Neutrophil (primary cell): ENCODE data around the gene IFNGR1.

ENCODE experiments used
- H3K27ac ChIP-seq: fragments of 200-600 bp; sonication (generic); 2 replicates; pipeline ENCODE4 v1.5.1; 2016; ENCODE audit warnings: mild to moderate bottlenecking, moderate library complexity
- H3K27me3 ChIP-seq: fragments of 200-600 bp; sonication (generic); 2 replicates; pipeline ENCODE4 v1.6.0; 2016; ENCODE audit warnings: mild to moderate bottlenecking
- H3K36me3 ChIP-seq: fragments of 200-600 bp; sonication (generic); 2 replicates; pipeline ENCODE4 v1.5.1; 2017
- H3K4me1 ChIP-seq, 2 experiments: fragments of 200-600 bp in 1 of 2; sonication (generic) in 1 of 2; 1 replicate in 1 of 2; 2 replicates in 1 of 2; pipeline versions ENCODE4 v1.5.1 to v1.6.1; 2013 to 2016; ENCODE audit warnings: low read depth in 1 of 2, low read length in 1 of 2, mild to moderate bottlenecking in 1 of 2, moderate library complexity in 1 of 2; ENCODE audit not compliant: control insufficient read depth in 1 of 2, insufficient read depth in 1 of 2
- H3K4me3 ChIP-seq, 2 experiments: fragments of 200-600 bp in 1 of 2; sonication (generic) in 1 of 2; 1 replicate in 1 of 2; 2 replicates in 1 of 2; pipeline ENCODE4 v1.5.1; 2013 to 2016; ENCODE audit warnings: low read depth in 1 of 2, low read length in 1 of 2, mild to moderate bottlenecking in 1 of 2, moderate library complexity in 1 of 2
- H3K9me3 ChIP-seq: fragments of 200-600 bp; sonication (generic); 2 replicates; pipeline ENCODE4 v1.5.1; 2016
- TF ChIP-seq, protein P1 (sequence below): fragments of 200-600 bp; sonication (generic); IDR thresholded peaks from 2 replicates; pipeline ENCODE4 v1.5.1; 2016; ENCODE audit warnings: antibody characterized with exemption

Gene IFNGR1

DNA sequence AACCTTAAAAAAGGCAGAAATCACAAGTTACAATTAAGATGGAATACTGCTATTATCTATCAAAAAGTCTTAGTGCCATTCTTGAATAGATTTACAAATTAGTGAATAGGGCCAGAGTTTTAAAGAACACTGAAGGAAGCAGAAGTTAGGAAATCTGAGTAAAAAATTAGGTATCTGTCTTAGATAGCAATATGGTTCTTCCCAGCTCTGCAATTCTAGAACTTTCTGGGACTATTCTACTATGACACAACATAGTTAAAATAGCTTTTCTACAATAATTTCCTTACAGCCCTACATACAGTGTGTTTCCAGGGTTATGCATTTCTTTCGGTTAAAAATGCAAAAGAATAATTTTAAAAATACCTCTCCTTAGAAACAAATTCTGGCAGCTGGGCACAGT, 18.2 kb downstream of the IFNGR1 start:
- Histone ChIP-seq H3K4me3 (no peak overlapping the region), H3K27me3 (no peaks in the 10 kb centered on the region), H3K9me3 (peaks cover 5% of the 10 kb centered on the region), H3K36me3 (peaks cover 91% of the 10 kb centered on the region), H3K4me1 (no peaks in the 10 kb centered on the region), H3K27ac (peak overlapping the region; percentile 2)
- TF ChIP-seq, protein P1, sequence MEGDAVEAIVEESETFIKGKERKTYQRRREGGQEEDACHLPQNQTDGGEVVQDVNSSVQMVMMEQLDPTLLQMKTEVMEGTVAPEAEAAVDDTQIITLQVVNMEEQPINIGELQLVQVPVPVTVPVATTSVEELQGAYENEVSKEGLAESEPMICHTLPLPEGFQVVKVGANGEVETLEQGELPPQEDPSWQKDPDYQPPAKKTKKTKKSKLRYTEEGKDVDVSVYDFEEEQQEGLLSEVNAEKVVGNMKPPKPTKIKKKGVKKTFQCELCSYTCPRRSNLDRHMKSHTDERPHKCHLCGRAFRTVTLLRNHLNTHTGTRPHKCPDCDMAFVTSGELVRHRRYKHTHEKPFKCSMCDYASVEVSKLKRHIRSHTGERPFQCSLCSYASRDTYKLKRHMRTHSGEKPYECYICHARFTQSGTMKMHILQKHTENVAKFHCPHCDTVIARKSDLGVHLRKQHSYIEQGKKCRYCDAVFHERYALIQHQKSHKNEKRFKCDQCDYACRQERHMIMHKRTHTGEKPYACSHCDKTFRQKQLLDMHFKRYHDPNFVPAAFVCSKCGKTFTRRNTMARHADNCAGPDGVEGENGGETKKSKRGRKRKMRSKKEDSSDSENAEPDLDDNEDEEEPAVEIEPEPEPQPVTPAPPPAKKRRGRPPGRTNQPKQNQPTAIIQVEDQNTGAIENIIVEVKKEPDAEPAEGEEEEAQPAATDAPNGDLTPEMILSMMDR, result no peak

DNA sequence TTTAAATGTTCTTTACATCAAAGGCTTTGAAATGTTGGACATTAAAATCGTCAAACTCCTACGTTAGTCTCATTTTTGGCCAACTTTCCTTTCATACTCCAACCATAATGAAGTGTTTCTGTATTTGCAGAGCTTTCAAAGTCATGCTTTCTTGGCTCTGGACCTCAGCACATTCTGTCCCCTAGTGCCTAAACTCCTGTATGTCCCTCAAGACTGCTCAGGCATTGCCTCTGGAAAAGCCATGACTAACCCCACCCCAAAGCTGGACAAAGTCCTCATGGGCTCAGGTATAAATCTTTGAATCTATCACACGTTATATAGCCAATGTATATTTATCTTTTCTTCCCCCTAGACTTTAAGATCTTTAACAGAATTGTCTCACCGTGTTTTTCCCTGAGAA, 18.9 kb downstream of the IFNGR1 start:
- Histone ChIP-seq H3K4me3 (no peak overlapping the region), H3K36me3 (peaks cover 84% of the 10 kb centered on the region), H3K27ac (peak overlapping the region; percentile 24), H3K27me3 (no peaks in the 10 kb centered on the region), H3K9me3 (peaks cover 5% of the 10 kb centered on the region), H3K4me1 (no peaks in the 10 kb centered on the region)
- TF ChIP-seq, protein P1, result no peak

DNA sequence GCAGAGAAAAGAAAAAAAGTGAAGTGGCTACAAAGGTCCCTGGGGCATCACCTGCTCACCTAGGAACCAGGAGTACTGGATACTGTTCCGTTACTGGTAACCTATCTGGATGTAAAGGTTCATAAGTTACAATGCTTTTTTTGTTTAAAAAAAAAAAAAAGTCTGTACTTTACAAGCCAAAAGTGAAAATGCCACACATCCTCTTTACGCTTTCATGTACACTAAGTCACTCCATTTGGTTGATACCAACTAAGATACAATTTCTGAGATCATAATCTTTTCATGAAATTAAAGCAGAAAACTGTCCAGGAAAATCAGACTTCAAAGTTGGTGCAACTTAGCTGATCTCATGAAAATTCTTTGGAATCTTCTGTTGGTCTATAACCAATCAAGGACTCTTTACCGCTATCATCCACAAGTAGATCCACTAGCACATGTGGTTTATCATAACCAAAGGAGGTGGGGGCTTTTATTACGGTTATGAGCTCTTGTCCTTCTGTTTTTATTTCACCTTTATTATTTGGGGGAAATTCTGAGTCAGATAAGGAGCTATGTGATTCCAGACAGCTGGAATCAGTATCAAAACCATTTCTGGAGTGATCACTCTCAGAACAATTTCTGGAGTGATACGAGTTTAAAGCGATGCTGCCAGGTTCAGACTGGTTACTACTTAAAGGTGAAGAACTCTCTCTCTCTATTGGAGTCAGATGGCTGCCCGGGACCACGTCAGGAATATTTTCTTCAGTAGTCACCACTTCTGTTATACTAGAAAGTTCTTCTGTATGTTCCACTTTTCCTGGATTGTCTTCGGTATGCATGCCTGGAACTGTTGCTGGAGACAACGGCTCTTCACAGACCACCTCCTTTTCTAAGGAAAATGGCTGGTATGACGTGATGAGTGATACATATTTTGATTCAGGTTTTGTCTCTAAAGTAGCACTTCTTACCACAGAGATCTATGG, 21.2 kb downstream of the IFNGR1 start:
- Histone ChIP-seq H3K9me3 (peaks cover 5% of the 10 kb centered on the region), H3K4me3 (no peak overlapping the region), H3K4me1 (no peaks in the 10 kb centered on the region), H3K36me3 (peaks cover 60% of the 10 kb centered on the region), H3K27ac (peak overlapping the region; percentile 1), H3K27me3 (no peaks in the 10 kb centered on the region)
- TF ChIP-seq, protein P1, result no peak

DNA sequence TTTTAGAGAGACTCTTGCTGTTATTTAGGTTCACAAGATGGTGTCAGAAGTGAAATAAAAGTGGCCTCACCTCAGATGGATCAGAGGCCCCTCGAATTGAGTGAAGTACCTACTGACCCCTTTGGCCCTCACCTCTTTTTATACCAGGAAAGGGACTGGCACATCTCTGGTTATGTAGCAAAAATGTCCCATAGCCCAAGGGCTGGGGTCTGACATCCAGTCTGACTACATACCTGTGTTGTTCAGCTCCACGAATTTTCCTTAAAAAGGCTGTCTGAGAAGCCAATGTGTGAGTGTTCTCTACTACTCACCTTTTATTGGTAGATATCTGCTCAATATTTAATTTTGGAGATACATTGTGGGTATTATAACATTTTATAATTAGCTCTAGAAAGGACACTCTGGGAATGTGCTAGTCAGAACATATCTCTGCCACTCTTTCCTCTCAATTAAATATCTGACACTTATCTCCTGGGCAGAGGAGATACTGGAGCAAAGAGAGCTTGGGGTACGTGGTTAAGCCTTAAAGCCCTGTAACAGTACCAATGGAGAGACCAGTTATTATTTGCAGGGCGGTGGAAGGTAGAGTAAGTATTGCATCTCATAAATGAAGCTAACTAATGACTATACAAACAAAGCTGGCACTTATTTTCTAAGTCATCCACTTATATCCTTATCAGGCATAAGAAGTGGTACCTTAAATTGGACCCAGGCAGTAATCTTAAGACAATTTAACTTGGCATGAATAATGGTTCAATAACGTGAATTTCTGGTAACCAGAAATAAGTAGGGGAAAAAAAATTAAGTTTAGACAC, 25.7 kb downstream of the IFNGR1 start:
- no peak overlapping the region for H3K27ac ChIP-seq
- H3K27me3 ChIP-seq, result no peaks in the 10 kb centered on the region
- H3K4me3 ChIP-seq, result no peak overlapping the region
- H3K36me3 ChIP-seq, result peaks cover 19% of the 10 kb centered on the region
- H3K4me1 ChIP-seq, result no peaks in the 10 kb centered on the region
- H3K9me3 ChIP-seq, result peaks cover 7% of the 10 kb centered on the region
- TF ChIP-seq, protein P1, result no peak

DNA sequence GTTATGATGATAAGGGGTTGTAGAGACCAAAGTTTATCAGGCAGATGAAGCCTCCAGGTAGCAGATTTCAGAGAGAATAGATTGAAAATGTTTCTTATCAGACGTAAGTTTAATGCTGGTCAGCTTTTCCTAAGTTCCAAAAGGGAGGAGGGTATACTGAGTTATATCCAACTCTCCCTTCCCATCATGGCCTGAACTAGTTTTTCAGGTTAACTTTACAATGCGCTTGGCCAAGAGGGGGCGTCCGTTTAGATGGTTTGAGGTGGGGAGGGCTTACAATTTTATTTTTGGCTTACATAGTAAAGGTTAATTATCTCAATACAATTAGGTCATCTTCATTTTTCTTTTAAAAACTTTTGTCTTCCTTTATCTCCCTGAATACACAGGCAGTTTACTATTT, 26.4 kb downstream of the IFNGR1 start:
- no peak overlapping the region for H3K27ac ChIP-seq
- no peak overlapping the region for H3K4me3 ChIP-seq
- H3K9me3 ChIP-seq, result peaks cover 9% of the 10 kb centered on the region
- H3K27me3 ChIP-seq, result no peaks in the 10 kb centered on the region
- peaks cover 12% of the 10 kb centered on the region for H3K36me3 ChIP-seq
- H3K4me1 ChIP-seq, result no peaks in the 10 kb centered on the region
- TF ChIP-seq, protein P1, result no peak
